Right atrium auricular region (tissue), 2 donors: Measurements from ENCODE around the gene NXPH1. TPM values are rescaled to one million over a fixed set of nuclear protein-coding genes. Genes with fewer than 3 reads are reported as not detected.

Experiments
- DNase-seq: peaks from one replicate; pipeline ENCODE4 v3.0.0-alpha.2; 2019; ENCODE audit warnings: low spot score
- H3K27ac ChIP-seq, 2 donors: fragments of 200-600 bp; sonication (generic); 1 replicate in 1 of 2; 2 replicates in 1 of 2; pipeline ENCODE4 v1.5.1; 2016 to 2019
- H3K27me3 ChIP-seq, 2 donors: fragments of 200-600 bp; sonication (generic); one replicate each; pipeline versions ENCODE4 v1.5.1 to v1.6.0; 2017 to 2019
- H3K36me3 ChIP-seq: fragments of 200-600 bp; sonication (generic); one replicate; pipeline ENCODE4 v1.5.1; 2016
- H3K4me1 ChIP-seq, 2 donors: fragments of 200-600 bp; sonication (generic); one replicate each; pipeline versions ENCODE4 v1.5.1 to v1.6.0; 2017 to 2019
- H3K4me3 ChIP-seq, 2 donors: fragments of 200-600 bp; sonication (generic); 1 replicate in 1 of 2; 2 replicates in 1 of 2; pipeline ENCODE4 v1.5.1; 2017 to 2019; ENCODE audit warnings: mild to moderate bottlenecking in 1 of 2, moderate library complexity in 1 of 2
- H3K9me3 ChIP-seq, 2 donors: fragments of 200-600 bp; sonication (generic); one replicate each; pipeline ENCODE4 v1.5.1; 2019
- total RNA-seq, 2 donors: library from RNA; depleted of rRNA; stranded (reverse); fragments of >200 nt; gene quantifications; one replicate each; pipeline ENCODE4 v1.1.0, GENCODE V29; 2016
- TF ChIP-seq, protein P1 (sequence below), 2 donors: fragments of 200-600 bp; sonication (generic); IDR thresholded peaks; one replicate each; pipeline ENCODE4 v1.5.1; 2019; ENCODE audit warnings: antibody characterized with exemption in 2 of 2

Gene NXPH1
- total RNA-seq, 2 donors from 2014 or later = not detected

DNA sequence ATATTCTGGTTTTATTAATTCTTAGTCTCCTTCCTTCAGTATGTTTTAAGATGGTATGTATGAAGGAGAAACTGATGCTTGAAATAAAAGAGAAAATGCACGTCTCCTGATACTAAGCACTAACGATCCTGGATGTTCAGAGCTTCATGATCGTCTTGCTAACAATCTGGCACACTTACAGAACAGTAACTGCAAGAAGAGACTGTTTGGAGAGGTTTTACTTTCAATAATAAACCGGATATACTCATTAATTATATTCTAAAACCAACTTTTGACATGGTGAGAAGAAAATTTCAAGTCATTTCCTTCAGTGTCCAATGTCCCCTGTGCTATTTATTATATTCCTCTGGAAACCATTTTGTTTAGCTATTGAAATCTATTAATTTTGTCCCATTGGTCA, 251.0 kb downstream of the NXPH1 start:
- Histone ChIP-seq H3K4me1 (no peaks in the 10 kb centered on the region), H3K4me3 (no peak overlapping the region), H3K9me3 (no peaks in the 10 kb centered on the region), H3K27ac (no peak overlapping the region), H3K27me3 (no peaks in the 10 kb centered on the region), H3K36me3 (no peaks in the 10 kb centered on the region)
- no peak for DNase-seq
- TF ChIP-seq, protein P1, sequence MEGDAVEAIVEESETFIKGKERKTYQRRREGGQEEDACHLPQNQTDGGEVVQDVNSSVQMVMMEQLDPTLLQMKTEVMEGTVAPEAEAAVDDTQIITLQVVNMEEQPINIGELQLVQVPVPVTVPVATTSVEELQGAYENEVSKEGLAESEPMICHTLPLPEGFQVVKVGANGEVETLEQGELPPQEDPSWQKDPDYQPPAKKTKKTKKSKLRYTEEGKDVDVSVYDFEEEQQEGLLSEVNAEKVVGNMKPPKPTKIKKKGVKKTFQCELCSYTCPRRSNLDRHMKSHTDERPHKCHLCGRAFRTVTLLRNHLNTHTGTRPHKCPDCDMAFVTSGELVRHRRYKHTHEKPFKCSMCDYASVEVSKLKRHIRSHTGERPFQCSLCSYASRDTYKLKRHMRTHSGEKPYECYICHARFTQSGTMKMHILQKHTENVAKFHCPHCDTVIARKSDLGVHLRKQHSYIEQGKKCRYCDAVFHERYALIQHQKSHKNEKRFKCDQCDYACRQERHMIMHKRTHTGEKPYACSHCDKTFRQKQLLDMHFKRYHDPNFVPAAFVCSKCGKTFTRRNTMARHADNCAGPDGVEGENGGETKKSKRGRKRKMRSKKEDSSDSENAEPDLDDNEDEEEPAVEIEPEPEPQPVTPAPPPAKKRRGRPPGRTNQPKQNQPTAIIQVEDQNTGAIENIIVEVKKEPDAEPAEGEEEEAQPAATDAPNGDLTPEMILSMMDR (IDR thresholded peaks at IDR 0.05) = no peak

DNA sequence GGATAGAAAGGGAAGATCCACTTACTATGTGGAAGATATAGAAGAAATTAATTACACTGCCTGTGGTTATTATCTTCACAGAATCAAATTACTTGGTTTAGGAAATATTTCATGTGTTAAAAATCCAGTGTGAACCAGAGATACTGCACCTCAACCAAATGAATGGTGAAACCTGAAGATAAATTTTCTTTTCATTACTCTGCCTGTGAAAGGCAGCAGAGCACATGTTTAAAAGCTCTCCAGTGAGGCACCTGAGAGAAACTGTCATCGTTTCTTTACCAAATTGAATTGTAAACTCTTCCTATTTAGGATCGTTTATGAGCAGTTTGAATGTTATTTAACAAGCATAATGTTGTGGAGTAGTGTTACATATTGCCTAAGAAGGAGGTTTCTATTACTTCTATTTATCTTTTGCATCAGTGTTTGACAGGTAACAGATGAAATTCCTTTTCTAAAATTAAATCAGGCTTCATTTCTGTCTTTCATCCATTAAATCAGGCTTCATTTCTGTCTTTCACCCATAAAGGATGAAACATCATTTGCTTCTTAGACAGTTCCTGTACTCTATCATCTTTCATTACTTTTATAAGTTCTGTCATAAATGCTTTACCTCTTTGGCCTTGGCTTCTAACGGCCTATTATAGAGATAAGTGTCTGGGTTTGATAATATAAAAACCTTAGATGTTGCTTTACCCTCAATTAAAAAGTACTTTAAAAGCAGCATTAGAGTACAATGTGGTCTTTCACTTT, 266.6 kb downstream of the NXPH1 start:
- TF ChIP-seq, protein P1 (IDR thresholded peaks at IDR 0.05) = no peak
- H3K27me3 ChIP-seq = no peaks in the 10 kb centered on the region
- DNase-seq = no peak
- H3K4me3 ChIP-seq = no peak overlapping the region
- H3K36me3 ChIP-seq = no peaks in the 10 kb centered on the region
- no peak overlapping the region for H3K27ac ChIP-seq
- no peaks in the 10 kb centered on the region for H3K4me1 ChIP-seq
- H3K9me3 ChIP-seq = no peaks in the 10 kb centered on the region

DNA sequence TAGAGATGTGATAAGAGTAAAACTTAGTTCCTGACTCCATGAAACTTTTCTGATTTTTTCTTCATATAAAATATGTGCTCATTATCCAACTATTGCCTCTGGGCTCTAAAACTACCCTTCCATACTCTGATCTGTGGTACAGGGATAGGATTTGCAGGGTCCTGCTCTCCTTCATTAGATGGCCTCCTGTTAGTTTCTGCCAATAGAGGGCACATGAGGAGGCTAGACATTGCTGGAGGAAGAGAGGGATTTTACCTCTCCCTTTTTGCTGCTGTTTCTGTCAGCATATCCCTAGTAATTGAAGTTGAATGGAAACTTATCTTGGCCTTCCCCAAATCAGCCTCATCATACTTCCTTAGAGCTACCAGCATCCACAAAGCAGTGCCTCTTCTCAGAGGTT, 269.4 kb downstream of the NXPH1 start:
- TF ChIP-seq, protein P1 (IDR thresholded peaks at IDR 0.05) = no peak
- H3K9me3 ChIP-seq = no peaks in the 10 kb centered on the region
- no peaks in the 10 kb centered on the region for H3K4me1 ChIP-seq
- no peak overlapping the region for H3K27ac ChIP-seq
- H3K4me3 ChIP-seq = no peak overlapping the region
- no peaks in the 10 kb centered on the region for H3K36me3 ChIP-seq
- DNase-seq = no peak
- H3K27me3 ChIP-seq = no peaks in the 10 kb centered on the region

DNA sequence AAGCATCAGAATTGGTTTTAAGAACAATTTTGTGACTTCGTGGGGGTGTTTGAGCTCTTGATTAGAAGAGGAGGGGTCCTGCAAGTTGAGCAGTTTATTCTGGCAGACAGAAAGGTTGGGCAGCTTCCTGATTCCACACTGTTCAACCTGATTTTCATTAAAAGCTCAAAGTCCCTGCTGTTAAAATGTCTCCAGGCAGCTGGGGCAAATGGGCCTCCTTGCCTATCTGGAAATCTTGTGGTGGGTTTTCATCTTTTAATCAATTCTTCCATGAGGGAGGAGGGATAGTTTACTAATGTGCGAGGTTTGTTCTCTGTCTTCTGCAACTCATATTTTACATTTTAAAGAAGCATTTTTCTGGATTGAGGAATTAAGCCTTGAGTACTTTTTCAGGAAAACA, 276.7 kb downstream of the NXPH1 start:
- Histone ChIP-seq H3K27ac (no peak overlapping the region), H3K27me3 (no peaks in the 10 kb centered on the region), H3K4me1 (no peaks in the 10 kb centered on the region), H3K9me3 (no peaks in the 10 kb centered on the region), H3K4me3 (no peak overlapping the region), H3K36me3 (no peaks in the 10 kb centered on the region)
- DNase-seq = no peak
- TF ChIP-seq, protein P1 (IDR thresholded peaks at IDR 0.05) = no peak

DNA sequence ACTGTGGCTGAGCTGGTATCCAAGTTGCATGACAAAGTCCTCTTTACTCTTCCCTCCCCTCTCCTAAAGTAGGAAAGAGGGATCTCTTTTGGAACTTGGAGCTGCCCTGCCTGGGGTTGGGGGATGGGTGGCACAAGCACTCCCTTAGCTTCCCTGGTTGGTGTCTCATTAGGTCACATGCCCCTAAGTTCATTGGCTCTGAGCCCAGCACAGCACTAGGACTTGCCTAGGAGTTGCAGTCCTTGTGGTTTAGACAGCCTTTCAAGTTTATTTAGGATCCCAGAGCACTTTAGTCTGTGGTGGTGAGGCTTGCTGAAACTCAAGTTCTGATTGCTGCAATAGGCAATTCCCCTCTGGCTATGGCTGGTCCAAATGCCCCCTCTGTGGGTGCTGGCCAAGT, 281.4 kb downstream of the NXPH1 start:
- H3K27me3 ChIP-seq = no peaks in the 10 kb centered on the region
- no peak overlapping the region for H3K4me3 ChIP-seq
- no peaks in the 10 kb centered on the region for H3K4me1 ChIP-seq
- H3K9me3 ChIP-seq = no peaks in the 10 kb centered on the region
- no peaks in the 10 kb centered on the region for H3K36me3 ChIP-seq
- TF ChIP-seq, protein P1 (IDR thresholded peaks at IDR 0.05) = no peak
- no peak overlapping the region for H3K27ac ChIP-seq
- DNase-seq = no peak

DNA sequence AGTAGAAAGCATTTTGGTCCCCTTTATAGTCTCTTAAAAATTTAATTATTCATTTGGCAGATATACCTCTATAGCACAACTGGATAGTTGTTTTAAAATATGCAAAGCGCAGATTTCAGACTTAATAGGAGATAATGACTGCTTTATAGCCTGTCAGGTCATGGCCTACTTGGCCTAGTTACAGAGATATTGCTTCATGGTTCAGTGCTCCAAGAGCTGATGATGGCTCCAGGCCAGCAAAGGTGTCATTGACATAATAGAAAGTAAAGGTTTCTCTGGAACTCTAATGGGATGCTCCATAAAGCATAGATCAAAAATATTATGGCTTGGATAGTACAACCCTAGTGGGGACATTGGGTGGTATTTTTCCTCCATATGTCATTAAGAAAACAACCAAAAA, 285.7 kb downstream of the NXPH1 start:
- DNase-seq = no peak
- TF ChIP-seq, protein P1 (IDR thresholded peaks at IDR 0.05) = no peak
- no peaks in the 10 kb centered on the region for H3K36me3 ChIP-seq
- H3K4me1 ChIP-seq = no peaks in the 10 kb centered on the region
- H3K27ac ChIP-seq = no peak overlapping the region
- no peaks in the 10 kb centered on the region for H3K27me3 ChIP-seq
- no peak overlapping the region for H3K4me3 ChIP-seq
- H3K9me3 ChIP-seq = no peaks in the 10 kb centered on the region
